Fibroblast of mammary gland (primary cell): ENCODE measurements around the gene SOX2.

ENCODE experiments used
- DNase-seq: peaks from one replicate; pipeline ENCODE4 v3.0.0-alpha.2; 2010; ENCODE audit warnings: low read depth
- H3K4me3 ChIP-seq: 2 replicates; pipeline ENCODE4 v1.5.1; 2011; ENCODE audit warnings: low read depth, mild to moderate bottlenecking, low read length, moderate library complexity; ENCODE audit not compliant: control insufficient read depth
- CTCF ChIP-seq: conservative IDR thresholded peaks from 2 replicates; pipeline ENCODE4 v1.5.1; 2011; ENCODE audit warnings: low read depth, low read length, inconsistent platforms; ENCODE audit not compliant: control insufficient read depth, insufficient read depth

SOX2 gene

GRCh38 chr3:181691901-181692300 lies 19.8 kb upstream of the SOX2 start:
- no peak overlapping the region for H3K4me3 ChIP-seq
- no peak for DNase-seq
- no peak for TF ChIP-seq CTCF

- DNase-seq = no peak
- no peak overlapping the region for H3K4me3 ChIP-seq
- TF ChIP-seq CTCF = no peak
These were observed 19.2 kb upstream of the SOX2 start for GRCh38 chr3:181692311-181693145.

GRCh38 chr3:181693280-181693679 lies 18.4 kb upstream of the SOX2 start:
- DNase-seq = no peak
- no peak overlapping the region for H3K4me3 ChIP-seq
- TF ChIP-seq CTCF = no peak

GRCh38 chr3:181694805-181695660 lies 16.7 kb upstream of the SOX2 start:
- DNase-seq = peak; percentile 30
- TF ChIP-seq CTCF = no peak
- H3K4me3 ChIP-seq = peak overlapping the region; percentile 35

- DNase-seq = peak; percentile 37
- H3K4me3 ChIP-seq = peak overlapping the region; percentile 35
- TF ChIP-seq CTCF = no peak
These were observed 15.8 kb upstream of the SOX2 start for GRCh38 chr3:181695661-181696491.

- no peak for TF ChIP-seq CTCF
- no peak overlapping the region for H3K4me3 ChIP-seq
- DNase-seq = no peak
These were observed 15.0 kb upstream of the SOX2 start for GRCh38 chr3:181696626-181697230.
